Stomach (tissue), 4 donors: ENCODE data around the gene COL11A1.

Source experiments
- EP300 ChIP-seq: sonication (generic); formaldehyde crosslinking; IDR thresholded peaks from one replicate; pipeline ENCODE4 v1.6.1; 2017; ENCODE audit warnings: antibody characterized with exemption
- POLR2A ChIP-seq, 4 donors: fragments of 450-650 bp; IDR thresholded peaks; one replicate each; pipeline ENCODE4 v1.6.1; 2016; ENCODE audit warnings: antibody characterized with exemption in 4 of 4, control low read depth in 2 of 4, mild to moderate bottlenecking in 1 of 4, moderate library complexity in 1 of 4
- POLR2AphosphoS5 ChIP-seq, 3 donors: sonication (generic); formaldehyde crosslinking; IDR thresholded peaks; one replicate each; pipeline ENCODE4 v1.6.1; 2016; ENCODE audit warnings: antibody characterized with exemption in 3 of 3
- TF ChIP-seq, protein P1 (sequence below), 7 experiments: fragments of 450-650 bp in 4 of 7; fragments of 200-600 bp in 3 of 7; sonication (generic) in 3 of 7; IDR thresholded peaks; one replicate each; pipeline ENCODE4 v1.5.1; 2016 to 2019; ENCODE audit warnings: antibody characterized with exemption in 7 of 7, control low read depth in 2 of 7, mild to moderate bottlenecking in 1 of 7

DNA sequence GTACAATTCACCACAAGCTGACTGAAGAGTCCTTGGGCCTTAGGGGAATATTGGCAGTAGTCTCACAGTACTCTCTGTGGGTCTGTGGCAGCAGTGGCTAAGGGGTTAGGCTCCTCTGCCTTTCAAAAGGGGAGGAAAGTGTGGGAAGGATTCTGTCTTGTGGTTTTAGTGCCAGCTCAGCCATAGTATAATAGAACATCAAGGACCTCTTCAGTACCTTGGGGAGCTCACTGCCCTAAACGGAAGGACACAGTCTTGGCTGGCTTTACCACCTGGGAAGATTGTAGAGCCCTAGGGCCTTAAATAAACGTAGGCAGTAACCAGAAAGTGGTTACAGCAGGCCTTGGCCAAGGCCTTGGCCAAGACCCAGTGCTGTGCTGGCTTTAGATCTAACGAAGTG is 265.7 kb downstream of the COL11A1 start:
- TF ChIP-seq POLR2A (IDR thresholded peaks at IDR 0.05): no peak
- no peak for TF ChIP-seq POLR2AphosphoS5 (IDR thresholded peaks at IDR 0.05)
- no peak for TF ChIP-seq EP300
- TF ChIP-seq, protein P1, sequence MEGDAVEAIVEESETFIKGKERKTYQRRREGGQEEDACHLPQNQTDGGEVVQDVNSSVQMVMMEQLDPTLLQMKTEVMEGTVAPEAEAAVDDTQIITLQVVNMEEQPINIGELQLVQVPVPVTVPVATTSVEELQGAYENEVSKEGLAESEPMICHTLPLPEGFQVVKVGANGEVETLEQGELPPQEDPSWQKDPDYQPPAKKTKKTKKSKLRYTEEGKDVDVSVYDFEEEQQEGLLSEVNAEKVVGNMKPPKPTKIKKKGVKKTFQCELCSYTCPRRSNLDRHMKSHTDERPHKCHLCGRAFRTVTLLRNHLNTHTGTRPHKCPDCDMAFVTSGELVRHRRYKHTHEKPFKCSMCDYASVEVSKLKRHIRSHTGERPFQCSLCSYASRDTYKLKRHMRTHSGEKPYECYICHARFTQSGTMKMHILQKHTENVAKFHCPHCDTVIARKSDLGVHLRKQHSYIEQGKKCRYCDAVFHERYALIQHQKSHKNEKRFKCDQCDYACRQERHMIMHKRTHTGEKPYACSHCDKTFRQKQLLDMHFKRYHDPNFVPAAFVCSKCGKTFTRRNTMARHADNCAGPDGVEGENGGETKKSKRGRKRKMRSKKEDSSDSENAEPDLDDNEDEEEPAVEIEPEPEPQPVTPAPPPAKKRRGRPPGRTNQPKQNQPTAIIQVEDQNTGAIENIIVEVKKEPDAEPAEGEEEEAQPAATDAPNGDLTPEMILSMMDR (IDR thresholded peaks at IDR 0.05): no peak
